ENCODE data around the gene APOC3.

DNA sequence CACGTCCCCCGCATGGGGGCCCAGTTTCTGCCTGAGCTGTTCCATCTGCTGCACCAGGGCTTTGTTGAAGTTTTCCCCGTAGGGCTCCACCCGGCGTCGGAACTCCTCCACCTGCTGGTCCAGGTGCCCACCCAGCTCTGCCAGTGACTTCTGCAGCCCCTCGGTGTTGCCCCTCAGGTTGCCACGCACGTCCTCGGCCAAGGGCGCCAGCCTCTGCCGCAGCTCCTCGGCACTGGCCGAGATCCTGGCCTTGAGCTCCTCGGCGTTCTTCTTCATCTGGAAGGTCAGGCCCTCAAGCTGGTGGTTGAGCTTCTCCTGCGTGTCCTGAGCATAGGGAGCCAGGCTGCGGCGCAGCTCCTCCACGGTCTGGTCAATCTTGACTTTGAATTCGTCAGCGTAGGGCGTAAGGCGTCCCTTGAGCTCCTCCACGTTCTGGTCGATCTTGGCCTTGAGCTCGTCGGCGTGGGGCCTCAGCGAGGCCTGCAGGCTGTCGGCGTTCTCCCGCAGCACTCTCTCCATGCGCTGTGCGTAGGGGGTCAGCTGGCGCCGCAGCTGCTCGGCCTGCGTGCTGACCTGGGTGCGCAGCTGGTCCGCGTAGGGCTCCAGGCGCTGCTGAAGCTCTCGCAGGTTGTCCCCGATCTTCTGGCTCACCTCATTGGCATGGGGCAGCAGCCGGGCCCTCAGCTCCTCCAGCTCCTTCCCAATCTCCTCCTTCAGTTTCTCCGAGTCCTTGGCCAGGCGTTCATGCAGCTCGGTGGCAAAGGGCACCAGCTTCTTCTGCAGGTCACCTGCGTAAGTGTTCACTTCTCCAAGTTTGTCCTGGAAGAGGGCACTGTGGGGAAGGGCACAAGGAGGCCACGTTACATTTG is 8.4 kb upstream of the APOC3 start:
- TF ChIP-seq CTCF (IDR thresholded peaks at IDR 0.05) (no peak), POLR2A (IDR thresholded peaks at IDR 0.05) (no peak)
